HG02870 (cell line): ENCODE results near the gene HES4.

Experiments used
- ATAC-seq: cut with Tn5 transposase; IDR thresholded peaks from one replicate; pipeline ENCODE4 v1.9.1; 2021; ENCODE audit warnings: mild to moderate bottlenecking, moderate library complexity; ENCODE audit not compliant: unreplicated experiment

The HES4 gene

DNA sequence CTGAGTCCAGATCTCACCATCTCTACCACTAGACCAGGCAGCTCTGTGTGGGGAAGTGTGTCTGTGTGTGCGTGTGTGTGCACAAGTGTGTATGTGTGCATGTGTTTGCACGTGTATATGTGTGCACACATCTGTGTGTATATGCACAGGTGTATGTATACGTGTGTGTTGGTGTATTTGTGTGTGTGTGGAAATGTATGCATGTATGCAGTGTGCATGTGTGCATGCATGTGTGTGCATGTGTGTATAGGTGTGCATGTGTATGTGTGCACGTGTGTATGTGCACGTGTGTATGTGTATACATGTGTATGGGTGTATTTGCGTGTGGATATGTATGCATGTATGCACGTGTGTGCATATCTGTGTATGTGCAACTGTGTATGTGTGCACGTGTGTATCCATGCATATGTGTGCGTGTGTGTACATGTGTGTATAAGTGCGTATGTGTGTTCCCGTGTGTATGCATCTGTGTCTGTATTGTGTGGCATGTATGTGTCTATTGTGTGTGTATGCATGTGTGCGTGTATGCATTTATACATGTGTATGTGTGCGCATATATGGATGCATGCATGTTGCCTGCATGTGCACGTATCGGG lies 30.5 kb downstream of the HES4 start:
- ATAC-seq = no peak

DNA sequence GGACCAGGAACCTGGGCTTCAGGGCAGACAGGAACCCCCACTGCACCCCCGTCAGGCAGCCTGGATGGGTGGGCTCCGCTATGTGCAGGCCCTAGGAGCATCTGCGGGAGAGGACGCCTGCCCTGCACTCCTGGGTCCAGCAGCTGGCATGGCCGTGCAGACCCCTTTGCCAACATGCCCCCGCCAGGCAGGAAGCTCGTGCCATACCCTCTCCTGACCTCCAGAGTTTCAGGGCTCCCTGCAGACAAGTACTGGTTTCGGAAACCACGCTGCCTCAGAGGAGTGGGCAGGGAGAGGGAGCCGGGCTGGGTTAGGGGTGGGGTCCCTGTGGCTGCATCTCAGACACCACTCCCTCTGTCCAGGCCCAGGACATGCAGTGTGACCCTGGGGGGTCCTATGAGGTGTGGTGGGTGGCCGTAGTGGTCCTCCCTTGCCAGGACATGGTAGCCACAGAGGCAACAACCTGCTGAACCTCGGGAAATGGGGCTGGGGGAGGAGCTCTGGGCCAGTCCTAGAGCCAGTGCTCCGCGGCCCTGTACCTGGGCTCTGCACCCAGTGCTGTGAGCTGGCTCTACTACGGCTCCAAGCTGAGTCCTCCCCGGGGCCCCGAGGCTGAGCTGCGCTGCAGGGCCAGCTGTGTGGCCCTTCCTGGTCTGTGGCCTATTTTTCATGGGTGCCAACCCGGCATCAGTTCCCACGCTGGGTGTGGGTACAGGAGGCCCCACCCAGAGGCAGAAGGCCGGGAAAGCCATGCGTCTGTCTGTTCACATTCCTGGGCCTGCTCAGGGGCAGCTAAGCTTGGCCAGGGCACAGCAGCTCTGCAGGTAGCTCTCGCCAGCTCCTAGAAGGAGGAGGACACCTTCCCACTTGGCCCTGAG lies 32.2 kb downstream of the HES4 start:
- ATAC-seq = no peak

DNA sequence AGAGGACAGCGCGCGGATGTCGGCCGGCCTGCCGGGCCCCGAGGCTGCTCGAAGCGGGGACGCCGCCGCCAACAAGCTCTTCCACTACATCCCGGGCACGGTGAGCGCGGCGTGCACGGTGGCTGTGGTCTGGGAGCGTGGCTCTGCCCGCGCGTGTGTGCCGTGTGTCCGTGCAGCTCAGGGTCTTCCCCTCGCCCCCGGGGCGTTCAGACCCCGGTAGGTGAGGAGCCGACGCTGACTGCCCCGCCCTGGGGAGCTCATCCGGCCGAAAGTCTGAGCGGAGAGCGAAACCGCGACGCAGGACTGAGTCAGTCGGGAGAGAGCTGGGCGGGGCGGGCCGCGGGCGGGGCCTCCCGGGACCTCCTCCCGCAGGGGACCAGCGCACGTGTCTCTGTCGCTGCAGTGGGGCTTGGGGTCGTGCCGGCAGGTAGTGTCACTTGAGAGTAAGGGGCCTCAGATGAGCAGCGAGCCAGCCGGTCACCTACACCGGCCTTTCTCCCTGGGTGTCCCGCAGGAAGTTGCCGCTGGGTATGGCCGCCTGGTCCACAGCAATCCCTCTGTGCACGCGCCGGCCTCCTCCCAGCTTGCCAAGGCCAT lies 33.1 kb downstream of the HES4 start:
- no peak for ATAC-seq

DNA sequence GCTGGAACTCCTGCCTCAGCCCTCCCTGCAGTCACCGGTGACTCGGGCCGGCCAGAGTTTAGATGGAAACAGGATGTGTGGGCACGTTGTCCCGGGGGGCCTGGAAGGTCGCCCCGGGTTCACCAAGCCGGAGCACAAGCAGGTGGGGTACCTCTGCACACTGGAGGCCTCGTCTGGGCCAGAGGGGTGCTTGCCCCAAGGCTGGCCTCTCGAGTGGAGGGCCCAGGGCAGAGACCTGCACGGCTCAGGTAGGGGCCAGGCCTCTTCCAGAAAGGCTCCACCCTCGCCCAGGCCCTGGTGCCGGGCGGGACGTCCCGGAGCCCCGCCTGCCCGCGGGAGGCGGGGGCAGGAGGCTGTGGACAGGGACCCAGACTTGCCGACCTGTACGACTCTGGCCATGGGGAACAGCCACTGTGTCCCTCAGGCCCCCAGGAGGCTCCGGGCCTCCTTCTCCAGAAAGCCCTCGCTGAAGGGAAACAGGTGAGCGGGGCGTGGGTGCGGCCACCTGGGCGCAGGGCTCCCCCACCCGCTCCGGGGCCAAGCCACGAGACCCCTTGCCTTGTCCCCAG lies 33.7 kb downstream of the HES4 start, which contains the start of gene PLEKHN1:
TSS of gene PLEKHN1 (plus strand) at position 348 of the 569 bp plus-strand sequence. CDS start at position 398, 50 bp downstream.
- ATAC-seq = no peak

DNA sequence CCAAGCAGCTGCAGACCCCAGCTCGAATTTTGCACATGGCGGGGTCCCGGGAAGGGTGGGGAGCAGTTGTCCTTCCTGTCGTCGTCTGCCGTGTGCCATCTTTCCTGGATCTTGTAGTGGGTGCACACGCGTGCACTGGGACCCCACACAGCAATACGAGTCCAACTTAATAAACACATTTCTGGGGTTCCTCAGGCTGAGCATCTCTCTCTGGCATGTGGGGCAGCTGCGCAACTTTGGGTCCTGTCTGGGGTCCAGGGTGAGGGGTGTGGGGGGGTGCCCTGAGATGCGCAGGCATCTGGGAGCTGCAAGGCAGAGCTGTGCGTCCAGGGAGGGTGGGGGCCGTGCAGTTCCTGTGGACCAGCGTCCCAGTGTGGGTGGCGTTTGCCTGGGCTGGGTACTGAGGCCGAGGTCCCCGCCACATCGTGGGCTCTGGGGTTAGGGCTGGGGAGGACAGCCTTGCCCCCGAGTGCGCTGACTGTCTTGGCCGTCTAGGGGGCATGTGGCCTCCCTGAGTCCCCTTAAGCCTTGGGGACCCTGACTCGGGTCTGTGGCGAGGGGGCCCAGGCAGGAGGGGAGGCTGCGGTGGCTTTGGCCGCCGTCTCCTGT lies 34.3 kb downstream of the HES4 start:
- ATAC-seq = no peak

DNA sequence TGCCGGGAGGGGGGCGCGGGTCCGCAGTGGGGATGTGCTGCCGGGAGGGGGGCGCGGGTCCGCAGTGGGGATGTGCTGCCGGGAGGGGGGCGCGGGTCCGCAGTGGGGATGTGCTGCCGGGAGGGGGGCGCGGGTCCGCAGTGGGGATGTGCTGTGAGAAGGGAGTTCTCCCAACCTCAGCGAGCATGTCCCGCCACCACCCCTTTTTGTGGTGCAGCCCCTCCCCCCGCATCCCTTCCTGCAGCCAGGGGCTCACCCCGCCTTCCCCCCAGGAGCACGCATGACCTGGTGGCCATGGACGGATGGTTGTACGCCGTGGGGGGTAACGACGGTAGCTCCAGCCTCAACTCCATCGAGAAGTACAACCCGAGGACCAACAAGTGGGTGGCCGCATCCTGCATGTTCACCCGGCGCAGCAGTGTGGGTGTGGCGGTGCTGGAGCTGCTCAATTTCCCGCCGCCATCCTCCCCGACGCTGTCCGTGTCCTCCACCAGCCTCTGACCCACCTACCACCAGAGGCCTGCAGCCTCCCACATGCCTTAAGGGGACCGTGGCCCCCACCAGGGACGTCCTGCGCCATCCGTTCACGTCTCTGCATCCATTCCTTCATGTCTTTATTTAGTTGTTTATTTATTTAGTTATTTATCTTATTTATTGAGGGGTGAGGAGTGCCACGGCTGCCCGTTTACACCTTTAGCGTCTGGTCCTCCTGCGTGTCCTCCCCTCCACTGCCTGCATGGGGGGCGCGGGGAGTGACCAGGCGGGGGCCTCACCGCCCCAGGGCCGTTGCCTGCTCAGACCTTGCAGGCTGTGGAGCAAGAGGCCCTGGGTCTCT lies 35.0 kb downstream of the HES4 start:
- ATAC-seq = no peak

DNA sequence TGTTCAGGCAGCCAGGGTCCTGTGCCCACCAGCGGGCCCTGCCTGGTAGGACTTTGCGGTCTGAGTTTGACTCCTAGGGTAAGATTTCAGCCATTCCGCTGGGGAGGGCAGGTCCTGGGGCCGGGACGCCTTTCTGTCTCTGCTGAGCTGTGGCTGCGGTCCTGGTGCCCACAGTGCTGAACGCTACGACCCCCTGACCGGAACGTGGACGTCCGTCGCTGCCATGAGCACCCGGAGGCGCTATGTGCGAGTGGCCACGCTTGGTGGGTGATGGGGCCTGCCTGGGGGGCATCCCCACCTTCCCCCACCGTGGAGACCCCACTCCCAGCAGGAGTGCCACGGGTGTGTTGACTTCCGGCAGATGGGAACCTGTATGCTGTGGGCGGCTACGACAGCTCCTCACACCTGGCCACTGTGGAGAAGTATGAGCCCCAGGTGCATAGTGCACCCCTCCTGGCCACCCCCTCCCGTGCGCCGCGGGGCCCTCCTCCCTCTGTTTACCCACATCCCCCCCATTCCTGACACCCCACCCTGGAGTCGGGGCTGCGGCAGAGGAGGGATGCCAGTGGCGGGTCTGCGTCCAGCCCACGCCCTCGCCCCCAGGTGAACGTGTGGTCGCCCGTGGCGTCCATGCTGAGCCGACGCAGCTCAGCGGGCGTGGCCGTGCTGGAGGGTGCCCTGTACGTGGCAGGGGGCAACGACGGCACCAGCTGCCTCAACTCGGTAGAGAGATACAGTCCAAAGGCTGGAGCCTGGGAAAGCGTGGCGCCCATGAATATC lies 36.0 kb downstream of the HES4 start:
- ATAC-seq = no peak

DNA sequence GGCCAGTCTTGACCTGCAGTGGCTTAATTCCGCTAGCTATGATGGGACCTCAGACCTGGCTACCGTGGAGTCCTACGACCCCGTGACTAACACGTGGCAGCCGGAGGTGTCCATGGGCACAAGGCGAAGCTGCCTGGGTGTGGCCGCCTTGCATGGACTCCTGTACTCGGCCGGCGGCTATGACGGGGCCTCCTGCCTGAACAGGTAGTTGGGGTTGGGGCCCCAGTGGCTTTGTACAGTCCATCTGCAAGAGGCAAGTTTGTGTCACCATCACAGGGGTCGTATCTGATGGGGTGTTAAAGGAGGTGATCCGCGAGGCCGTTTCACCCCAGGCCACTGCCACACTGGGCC lies 36.6 kb downstream of the HES4 start:
- no peak for ATAC-seq

DNA sequence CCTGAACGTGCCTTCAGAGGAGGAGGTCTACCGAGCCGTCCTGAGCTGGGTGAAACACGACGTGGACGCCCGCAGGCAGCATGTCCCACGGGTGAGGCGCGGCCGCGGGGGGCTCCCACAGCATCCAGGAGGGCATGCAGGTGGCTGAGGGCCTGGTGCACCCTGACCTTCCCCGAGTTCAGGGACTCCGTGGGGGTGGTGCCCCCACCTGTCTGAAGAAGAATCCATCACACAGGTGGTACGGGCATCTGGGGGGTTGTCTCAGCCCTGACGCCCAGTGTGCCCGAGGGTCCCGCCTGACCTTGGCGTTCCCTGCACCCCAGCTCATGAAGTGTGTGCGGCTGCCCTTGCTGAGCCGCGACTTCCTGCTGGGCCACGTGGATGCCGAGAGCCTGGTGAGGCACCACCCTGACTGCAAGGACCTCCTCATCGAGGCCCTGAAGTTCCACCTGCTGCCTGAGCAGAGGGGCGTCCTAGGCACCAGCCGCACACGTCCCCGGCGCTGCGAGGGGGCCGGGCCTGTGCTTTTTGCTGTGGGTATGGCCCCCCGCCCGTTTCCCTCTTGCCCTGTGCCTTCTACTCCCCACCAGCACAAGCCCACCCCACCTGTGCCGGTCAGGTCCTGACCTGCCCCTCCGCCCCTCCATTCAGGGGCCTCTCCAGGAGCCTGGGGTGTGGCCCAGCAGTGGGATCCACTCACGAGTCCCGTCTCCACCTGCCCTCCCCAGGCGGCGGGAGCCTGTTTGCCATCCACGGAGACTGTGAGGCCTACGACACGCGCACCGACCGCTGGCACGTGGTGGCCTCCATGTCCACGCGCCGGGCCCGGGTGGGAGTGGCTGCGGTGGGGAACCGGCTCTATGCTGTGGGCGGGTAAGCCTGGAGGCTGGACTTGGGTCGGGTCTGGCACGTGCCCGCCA lies 37.3 kb downstream of the HES4 start:
- ATAC-seq = no peak

DNA sequence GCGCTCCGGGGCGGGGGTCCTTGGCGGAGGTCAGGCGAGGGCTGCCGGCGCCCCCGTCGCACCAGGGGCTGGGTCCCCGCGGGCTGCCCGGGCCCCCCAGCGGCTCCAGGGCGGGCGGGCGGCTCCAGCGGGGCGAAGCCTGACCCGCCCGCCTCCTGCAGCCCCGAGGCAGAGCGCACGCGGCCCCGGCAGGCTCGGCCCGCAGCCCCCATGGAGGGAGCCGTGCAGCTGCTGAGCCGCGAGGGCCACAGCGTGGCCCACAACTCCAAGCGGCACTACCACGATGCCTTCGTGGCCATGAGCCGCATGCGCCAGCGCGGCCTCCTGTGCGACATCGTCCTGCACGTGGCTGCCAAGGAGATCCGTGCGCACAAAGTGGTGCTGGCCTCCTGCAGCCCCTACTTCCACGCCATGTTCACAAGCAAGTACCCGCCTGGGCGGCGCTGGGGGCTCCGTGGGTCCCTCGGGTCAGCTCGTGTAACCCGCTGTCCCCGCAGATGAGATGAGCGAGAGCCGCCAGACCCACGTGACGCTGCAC lies 38.7 kb downstream of the HES4 start:
- no peak for ATAC-seq

DNA sequence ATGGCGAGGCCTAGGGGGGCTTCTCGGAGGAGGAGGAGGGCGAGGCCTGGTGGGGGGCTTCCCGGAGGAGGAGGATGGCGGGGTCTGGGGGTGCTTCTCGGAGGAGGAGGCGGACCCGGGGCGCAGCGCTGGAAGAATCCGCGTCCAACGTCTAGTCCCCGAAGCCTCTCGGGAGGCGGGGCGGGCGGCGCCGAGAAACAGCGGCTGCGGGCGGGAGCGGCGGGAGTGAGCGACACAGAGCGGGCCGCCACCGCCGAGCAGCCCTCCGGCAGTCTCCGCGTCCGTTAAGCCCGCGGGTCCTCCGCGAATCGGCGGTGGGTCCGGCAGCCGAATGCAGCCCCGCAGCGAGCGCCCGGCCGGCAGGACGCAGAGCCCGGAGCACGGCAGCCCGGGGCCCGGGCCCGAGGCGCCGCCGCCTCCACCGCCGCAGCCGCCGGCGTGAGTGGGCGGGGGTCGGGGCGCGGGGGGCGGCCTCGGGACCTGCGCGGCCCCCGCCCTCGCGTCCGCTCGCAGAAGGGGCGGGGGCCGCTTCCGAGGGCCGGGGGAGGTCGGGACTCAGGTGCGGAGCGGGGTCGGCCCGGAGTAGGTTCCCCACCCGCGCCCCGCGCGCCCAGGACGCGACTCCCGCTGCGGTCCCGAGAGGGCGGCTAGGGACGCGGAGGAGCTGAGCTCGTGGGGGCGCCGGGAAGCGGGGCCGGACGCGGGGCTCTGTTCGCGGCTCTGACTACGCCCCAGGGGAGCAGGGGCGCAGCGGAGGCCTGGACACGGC lies 39.4 kb downstream of the HES4 start, which contains the start of gene KLHL17:
TSS of gene KLHL17 (plus strand) at position 222 of the 769 bp plus-strand sequence. CDS start at position 332, 110 bp downstream.
- peak; percentile 35 for ATAC-seq

DNA sequence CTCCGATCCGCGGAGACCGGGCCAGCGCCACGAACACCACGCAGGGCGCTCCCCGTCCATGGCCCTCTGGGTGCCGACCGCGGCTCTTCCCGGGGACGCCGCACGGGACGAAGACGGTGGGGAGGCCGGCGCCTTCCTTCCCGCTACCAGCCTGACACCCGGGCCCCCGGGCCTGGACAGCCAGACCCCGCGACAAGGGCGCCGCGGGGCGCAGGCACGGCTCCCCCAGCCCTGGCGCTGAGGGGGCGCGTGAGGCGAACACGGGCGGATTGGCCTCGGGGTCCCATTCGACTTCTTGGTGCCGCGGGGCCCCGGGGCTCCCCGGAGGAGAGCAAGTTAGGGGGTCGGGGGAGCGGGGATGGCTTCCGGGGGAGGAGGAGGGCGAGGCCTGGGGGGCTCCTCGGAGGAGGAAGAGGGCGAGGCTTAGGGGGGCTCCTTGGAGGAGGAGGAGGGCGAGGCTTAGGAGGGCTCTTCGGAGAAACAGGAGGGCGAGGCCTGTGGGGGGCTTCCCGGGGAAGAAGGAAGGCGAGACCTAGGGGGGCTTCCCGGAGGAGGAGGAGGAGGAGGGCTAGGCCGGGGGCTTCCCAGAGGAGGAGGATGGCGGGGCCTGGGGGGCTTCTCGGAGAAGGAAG lies 40.0 kb downstream of the HES4 start:
- ATAC-seq = no peak

DNA sequence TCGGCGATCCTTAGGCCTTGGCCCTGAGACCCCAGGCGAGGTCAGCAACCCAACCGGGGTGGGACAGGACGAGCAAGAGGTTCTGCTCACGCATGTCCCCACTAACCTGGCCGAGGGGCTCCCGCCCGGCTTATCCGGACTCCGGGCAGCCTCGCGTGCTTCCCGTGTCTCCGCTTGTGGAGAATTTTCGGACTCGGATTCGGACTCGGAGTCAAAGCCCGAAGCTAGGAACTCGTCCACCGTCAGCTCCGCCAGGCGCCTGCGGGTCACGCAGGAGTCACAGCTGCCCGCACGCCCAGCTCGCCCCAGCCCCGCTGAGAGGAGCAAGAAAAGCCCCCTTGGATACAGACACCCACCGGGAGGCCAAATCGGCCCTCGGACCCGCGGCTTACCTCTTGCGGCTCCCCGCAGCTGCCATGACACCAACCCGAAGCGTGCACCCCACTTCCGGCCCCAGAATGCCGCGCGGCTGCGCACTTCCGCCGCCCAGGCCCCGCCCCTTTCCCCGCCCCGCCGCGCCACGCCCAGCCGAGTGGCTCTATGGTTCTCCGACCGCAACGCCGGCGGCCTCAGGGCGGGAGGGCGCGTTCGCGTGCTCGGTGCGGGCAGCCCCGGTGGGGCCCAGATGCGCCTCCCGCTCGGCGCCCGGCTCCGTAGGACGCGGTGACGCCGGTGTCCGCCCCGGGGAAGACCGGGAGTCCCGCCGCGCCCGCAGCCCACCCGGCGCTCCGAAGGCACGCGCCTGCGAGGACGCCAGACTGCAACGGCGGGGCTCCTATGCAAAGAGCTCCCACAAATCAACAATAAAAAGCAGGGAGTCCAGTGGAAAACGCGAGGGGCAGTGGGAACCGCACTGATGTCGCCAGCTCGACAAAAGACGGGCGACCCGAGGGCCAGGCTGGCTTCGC lies 40.8 kb downstream of the HES4 start, which contains the start of gene NOC2L:
TSS of gene NOC2L (minus strand) at position 434 of the 908 bp plus-strand sequence. CDS start at position 418, 16 bp downstream.
- ATAC-seq = no peak

DNA sequence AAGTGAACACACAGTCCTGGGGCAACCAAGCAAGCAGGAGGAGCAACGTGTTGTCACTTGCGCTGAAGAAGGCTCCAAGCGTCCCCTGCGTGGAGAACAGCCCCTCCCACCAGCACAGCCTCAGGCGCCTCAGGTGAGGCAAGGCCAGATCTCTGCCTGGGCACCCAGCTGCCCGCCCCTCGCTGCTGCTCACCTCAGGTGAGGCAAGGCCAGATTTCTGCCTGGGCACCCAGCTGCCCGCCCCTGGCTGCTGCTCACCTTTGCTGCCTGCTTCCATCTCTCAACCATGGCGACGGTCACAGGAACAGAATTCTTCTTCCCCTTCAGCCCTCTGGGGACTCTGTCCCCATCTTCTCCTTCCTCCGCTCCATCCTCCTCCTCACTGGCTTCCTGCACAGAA lies 43.3 kb downstream of the HES4 start:
- no peak for ATAC-seq

DNA sequence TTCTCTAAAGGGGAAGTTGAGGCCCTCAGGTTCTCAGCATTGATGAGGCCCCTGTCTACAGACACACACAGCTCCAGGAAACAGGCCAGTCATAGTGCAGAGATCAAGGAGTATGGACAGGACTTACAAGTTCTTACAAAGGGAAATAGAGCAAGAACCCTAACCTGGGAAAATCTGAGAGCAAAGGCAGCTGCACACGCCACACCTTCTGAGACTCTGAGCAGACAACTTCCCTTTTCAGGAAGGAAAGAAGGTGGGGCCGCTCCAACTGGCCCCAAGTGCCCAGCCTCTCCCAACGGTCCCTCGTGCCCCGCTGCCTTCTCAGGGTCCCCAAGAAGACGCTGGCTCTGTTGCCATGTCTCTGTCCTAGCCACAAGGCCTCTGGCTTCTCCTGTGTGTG lies 44.4 kb downstream of the HES4 start:
- no peak for ATAC-seq

DNA sequence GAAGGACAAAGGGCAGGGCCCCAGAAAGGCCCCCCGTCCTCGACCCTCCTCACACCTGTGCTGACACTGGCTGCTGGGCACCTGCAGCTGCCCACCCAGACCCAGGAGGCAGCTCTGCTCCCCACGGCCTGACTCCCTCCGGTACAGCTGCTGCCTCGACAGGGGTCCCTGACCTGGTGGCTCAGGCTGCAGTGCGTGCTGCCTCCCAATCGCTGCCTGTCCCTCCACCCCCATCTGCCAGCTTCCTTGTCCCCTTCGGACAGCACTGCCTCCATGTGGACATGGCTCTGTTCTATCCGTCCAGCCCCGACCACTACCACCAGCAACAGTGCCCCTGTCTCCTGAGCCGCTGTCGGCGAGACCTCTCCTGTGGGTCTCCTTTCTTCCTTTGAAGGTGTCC lies 45.0 kb downstream of the HES4 start:
- ATAC-seq = no peak
